Measurements from ENCODE around the gene SLFN12L. TPM values are rescaled to one million over a fixed set of nuclear protein-coding genes. Genes with fewer than 3 reads are reported as not detected.
A peak's percentile ranks its signal among the peaks of the same experiment; 100 is the strongest.

Gene SLFN12L
- total and polyA plus RNA-seq, 10 of the 15 experiments (the other 5 are each of a cell fraction or from before 2014, with no cell fraction given), result 1.0 to 21.3 (median 9.4) TPM

GRCh38 chr17:35578197-35578928, 40.9 kb upstream of the SLFN12L start, which contains the start of gene PEX12 (continued):
- TF ChIP-seq, protein P1, sequence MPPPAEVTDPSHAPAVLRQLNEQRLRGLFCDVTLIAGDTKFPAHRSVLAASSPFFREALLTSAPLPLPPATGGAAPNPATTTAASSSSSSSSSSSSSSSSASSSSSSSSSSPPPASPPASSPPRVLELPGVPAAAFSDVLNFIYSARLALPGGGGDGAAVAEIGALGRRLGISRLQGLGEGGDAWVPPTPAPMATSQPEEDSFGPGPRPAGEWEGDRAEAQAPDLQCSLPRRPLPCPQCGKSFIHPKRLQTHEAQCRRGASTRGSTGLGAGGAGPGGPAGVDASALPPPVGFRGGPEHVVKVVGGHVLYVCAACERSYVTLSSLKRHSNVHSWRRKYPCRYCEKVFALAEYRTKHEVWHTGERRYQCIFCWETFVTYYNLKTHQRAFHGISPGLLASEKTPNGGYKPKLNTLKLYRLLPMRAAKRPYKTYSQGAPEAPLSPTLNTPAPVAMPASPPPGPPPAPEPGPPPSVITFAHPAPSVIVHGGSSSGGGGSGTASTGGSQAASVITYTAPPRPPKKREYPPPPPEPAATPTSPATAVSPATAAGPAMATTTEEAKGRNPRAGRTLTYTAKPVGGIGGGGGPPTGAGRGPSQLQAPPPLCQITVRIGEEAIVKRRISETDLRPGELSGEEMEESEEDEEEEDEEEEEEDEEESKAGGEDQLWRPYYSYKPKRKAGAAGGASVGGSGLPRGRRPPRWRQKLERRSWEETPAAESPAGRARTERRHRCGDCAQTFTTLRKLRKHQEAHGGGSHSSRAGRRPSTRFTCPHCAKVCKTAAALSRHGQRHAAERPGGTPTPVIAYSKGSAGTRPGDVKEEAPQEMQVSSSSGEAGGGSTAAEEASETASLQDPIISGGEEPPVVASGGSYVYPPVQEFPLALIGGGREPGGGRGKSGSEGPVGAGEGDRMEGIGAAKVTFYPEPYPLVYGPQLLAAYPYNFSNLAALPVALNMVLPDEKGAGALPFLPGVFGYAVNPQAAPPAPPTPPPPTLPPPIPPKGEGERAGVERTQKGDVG (CRISPR knock-in tag; IDR thresholded peaks at IDR 0.05), result no peak
- no peak for TF ChIP-seq RAD21 (IDR thresholded peaks at IDR 0.05; ENCODE audit: insufficient read depth, low read depth, low read length)
- TF ChIP-seq TCF7 (IDR thresholded peaks at IDR 0.05; ENCODE audit: borderline replicate concordance), result no peak
- peak; percentile 91 for TF ChIP-seq POLR2AphosphoS5 (IDR thresholded peaks at IDR 0.05; ENCODE audit: low read length)
- TF ChIP-seq ETV6 (conservative IDR thresholded peaks at IDR 0.05 in 1 of 2, IDR thresholded peaks at IDR 0.05 in 1 of 2; ENCODE audit: borderline replicate concordance in 1 of 2, low read depth in 1 of 2), result peak; percentile 96 to 100
- peak in 1 of 2 experiments; percentile 96; a peak in 2 of 3 replicates for TF ChIP-seq EGR1 (IDR thresholded peaks at IDR 0.05; ENCODE audit: borderline replicate concordance in 1 of 2, low read depth in 2 of 2, low read length in 2 of 2)
- 0 out of 2 replicates have a peak, but pooled peaks have one; percentile 39 for TF ChIP-seq SREBF1 (IDR thresholded peaks at IDR 0.05; ENCODE audit: low read length)
- no peak for TF ChIP-seq ZNF207 (IDR thresholded peaks at IDR 0.05; ENCODE audit: borderline replicate concordance)
- TF ChIP-seq JUND (IDR thresholded peaks at IDR 0.05; ENCODE audit: low read depth, low read length), result no peak
- TF ChIP-seq PAX5 (IDR thresholded peaks at IDR 0.05; ENCODE audit: borderline replicate concordance, low read depth, low read length), result no peak
- TF ChIP-seq ZNF622 (IDR thresholded peaks at IDR 0.05), result no peak
- TF ChIP-seq ZNF217 (IDR thresholded peaks at IDR 0.05), result 0 out of 2 replicates have a peak, but pooled peaks have one; percentile 39
- TF ChIP-seq CREM (IDR thresholded peaks at IDR 0.05; ENCODE audit: low read depth), result peak; percentile 95
- no peak for TF ChIP-seq EP300 (IDR thresholded peaks at IDR 0.05; ENCODE audit: borderline replicate concordance in 1 of 2, control insufficient read depth in 1 of 2, low read depth in 2 of 2, low read length in 2 of 2)
- TF ChIP-seq ATF7 (IDR thresholded peaks at IDR 0.05; ENCODE audit: low read depth), result peak; percentile 90
- no peak for TF ChIP-seq NR2C2 (IDR thresholded peaks at IDR 0.05; ENCODE audit: borderline replicate concordance, control insufficient read depth, insufficient read length, low read depth)
- TF ChIP-seq BACH1 (IDR thresholded peaks at IDR 0.05; ENCODE audit: borderline replicate concordance), result 0 out of 2 replicates have a peak, but pooled peaks have one; percentile 48
- TF ChIP-seq, protein P2, sequence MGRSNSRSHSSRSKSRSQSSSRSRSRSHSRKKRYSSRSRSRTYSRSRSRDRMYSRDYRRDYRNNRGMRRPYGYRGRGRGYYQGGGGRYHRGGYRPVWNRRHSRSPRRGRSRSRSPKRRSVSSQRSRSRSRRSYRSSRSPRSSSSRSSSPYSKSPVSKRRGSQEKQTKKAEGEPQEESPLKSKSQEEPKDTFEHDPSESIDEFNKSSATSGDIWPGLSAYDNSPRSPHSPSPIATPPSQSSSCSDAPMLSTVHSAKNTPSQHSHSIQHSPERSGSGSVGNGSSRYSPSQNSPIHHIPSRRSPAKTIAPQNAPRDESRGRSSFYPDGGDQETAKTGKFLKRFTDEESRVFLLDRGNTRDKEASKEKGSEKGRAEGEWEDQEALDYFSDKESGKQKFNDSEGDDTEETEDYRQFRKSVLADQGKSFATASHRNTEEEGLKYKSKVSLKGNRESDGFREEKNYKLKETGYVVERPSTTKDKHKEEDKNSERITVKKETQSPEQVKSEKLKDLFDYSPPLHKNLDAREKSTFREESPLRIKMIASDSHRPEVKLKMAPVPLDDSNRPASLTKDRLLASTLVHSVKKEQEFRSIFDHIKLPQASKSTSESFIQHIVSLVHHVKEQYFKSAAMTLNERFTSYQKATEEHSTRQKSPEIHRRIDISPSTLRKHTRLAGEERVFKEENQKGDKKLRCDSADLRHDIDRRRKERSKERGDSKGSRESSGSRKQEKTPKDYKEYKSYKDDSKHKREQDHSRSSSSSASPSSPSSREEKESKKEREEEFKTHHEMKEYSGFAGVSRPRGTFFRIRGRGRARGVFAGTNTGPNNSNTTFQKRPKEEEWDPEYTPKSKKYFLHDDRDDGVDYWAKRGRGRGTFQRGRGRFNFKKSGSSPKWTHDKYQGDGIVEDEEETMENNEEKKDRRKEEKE (IDR thresholded peaks at IDR 0.05), result no peak
- TF ChIP-seq, protein P3, sequence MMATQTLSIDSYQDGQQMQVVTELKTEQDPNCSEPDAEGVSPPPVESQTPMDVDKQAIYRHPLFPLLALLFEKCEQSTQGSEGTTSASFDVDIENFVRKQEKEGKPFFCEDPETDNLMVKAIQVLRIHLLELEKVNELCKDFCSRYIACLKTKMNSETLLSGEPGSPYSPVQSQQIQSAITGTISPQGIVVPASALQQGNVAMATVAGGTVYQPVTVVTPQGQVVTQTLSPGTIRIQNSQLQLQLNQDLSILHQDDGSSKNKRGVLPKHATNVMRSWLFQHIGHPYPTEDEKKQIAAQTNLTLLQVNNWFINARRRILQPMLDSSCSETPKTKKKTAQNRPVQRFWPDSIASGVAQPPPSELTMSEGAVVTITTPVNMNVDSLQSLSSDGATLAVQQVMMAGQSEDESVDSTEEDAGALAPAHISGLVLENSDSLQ (IDR thresholded peaks at IDR 0.05), result no peak
- no peak for TF ChIP-seq SUPT20H (IDR thresholded peaks at IDR 0.05; ENCODE audit: borderline replicate concordance, control insufficient read depth, low read depth, low read length)
- peak; percentile 95 for TF ChIP-seq NR2C1 (IDR thresholded peaks at IDR 0.05)
- TF ChIP-seq MYC (IDR thresholded peaks at IDR 0.05; ENCODE audit: insufficient read depth, insufficient read length, insufficient replicate concordance, low read length, severe bottlenecking), result peak; percentile 54

Data from GM12878 (cell line).